ENCODE measurements around the gene AQP10.
"Not testable (repeated sequence)": the region's sequence is repeated elsewhere in the genome, so short reads cannot be mapped to it uniquely, and the experiment has no call there.

- TF ChIP-seq POLR2A (IDR thresholded peaks at IDR 0.05; ENCODE audit: low read depth); CTCF (IDR thresholded peaks at IDR 0.05): not testable (repeated sequence)
Measured at GRCh38 chr1:154360881-154361280, 40.0 kb downstream of the AQP10 start.

Data from esophagus muscularis mucosa (tissue), 3 donors.